H1 (cell line): Measurements from ENCODE around the gene FN3KRP. TPM values are rescaled to one million over a fixed set of nuclear protein-coding genes. Genes with fewer than 3 reads are reported as not detected.

Experiments
- CTCF ChIP-seq, 3 experiments: IDR thresholded peaks; 1 replicate in 2 of 3; 2 replicates in 1 of 3; pipeline versions ENCODE4 v1.5.1 to v1.6.1; 2011; ENCODE audit warnings: low read length in 3 of 3, mild to moderate bottlenecking in 3 of 3, inconsistent platforms in 2 of 3, low read depth in 1 of 3, moderate library complexity in 1 of 3; ENCODE audit not compliant: insufficient read depth in 1 of 3; ENCODE audit errors: control extremely low read depth in 1 of 3
- polyA plus RNA-seq, 7 experiments: library from polyadenylated mRNA; depleted of rRNA in 3 of 7; stranded (reverse) in 5 of 7; unstranded in 2 of 7; fragments of >200 nt in 5 of 7; fragments of 200-250 nt in 2 of 7; gene quantifications; 1 replicate in 5 of 7; 2 replicates in 1 of 7; 4 replicates in 1 of 7; pipeline versions ENCODE4 v1.2.1 to v1.2.3, GENCODE V29; 2011 to 2013; ENCODE audit warnings: missing spikeins in 2 of 7, mixed read lengths in 2 of 7
- total RNA-seq: library from RNA; stranded (reverse); fragmentation: NEBNext Ultra II Directional; extraction: Animal tissue kit (Norgen Biotek cat#: 25700); gene quantifications from 2 replicates; pipeline ENCODE4 v1.2.1, GENCODE V29; 2021

The FN3KRP gene
- total and polyA plus RNA-seq, 2 of the 8 experiments (the other 6 are each of a cell fraction or from before 2014, with no cell fraction given): 18.1 to 21.4 TPM

- TF ChIP-seq CTCF (IDR thresholded peaks at IDR 0.05; ENCODE audit: control extremely low read depth in 1 of 3, insufficient read depth in 1 of 3, low read depth in 1 of 3, low read length in 3 of 3): no peak
Observed at GRCh38 chr17:82765371-82765770, 48.9 kb downstream of the FN3KRP start (continued).
